AG09309 (cell line): ENCODE results near the gene PPP2R5D.

Source experiments
- DNase-seq: peaks from one replicate; pipeline ENCODE4 v3.0.0-alpha.2; 2010; ENCODE audit warnings: low read depth
- H3K4me3 ChIP-seq: 2 replicates; pipeline ENCODE4 v1.5.1; 2011; ENCODE audit warnings: mild to moderate bottlenecking, low read depth, low read length, moderate library complexity; ENCODE audit not compliant: control insufficient read depth
- CTCF ChIP-seq: IDR thresholded peaks from 2 replicates; pipeline ENCODE4 v1.5.1; 2011; ENCODE audit warnings: mild to moderate bottlenecking, low read depth, low read length, inconsistent platforms; ENCODE audit not compliant: insufficient read depth, control insufficient read depth; ENCODE audit errors: missing control alignments

Gene PPP2R5D

DNA sequence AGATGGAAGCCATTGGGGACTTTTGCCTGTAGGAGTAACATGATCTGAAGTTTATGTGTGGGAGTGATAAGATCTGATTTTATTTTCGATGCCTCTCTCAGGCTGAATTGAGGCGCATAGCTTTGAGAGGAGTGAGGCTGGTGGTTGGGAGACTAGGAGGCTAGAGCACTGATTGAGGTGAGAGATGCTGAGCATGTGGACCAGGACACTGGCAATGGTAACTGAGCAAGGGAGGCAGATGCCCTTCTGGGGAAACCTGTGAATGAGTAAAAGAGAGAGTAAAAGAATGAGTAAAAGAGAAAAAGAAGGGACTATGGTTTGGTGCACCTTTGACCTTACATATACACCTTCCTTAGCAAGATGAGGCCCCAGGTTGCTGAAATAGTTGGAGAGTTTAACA lies 40.1 kb downstream of the PPP2R5D start:
- no peak for DNase-seq
- no peak overlapping the region for H3K4me3 ChIP-seq
- TF ChIP-seq CTCF, result no peak

DNA sequence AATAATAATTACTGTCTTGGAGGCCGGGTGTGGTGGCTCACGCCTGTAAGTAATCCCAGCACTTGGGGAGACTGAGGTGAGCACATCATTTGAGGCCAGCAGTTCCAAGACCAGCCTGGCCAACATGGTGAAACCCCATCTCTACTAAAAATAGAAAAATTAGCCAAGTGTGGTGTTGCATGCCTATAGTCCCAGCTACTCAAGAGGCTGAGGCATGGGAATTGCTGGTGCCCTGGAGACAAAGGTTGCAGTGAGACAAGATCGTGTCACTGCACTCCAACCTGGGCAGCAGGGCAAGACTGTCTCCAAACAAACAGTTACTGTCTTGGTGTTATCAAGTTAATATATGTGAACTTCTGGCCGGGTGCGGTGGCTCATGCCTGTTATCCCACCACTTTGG lies 42.0 kb downstream of the PPP2R5D start:
- no peak for DNase-seq
- H3K4me3 ChIP-seq, result no peak overlapping the region
- no peak for TF ChIP-seq CTCF

- no peak for DNase-seq
- TF ChIP-seq CTCF, result no peak
- H3K4me3 ChIP-seq, result no peak overlapping the region
Observed at GRCh38 chr6:43029120-43029519, 44.8 kb downstream of the PPP2R5D start.

- no peak overlapping the region for H3K4me3 ChIP-seq
- no peak for TF ChIP-seq CTCF
- no peak for DNase-seq
Observed at GRCh38 chr6:43032326-43032725, 48.0 kb downstream of the PPP2R5D start.

- no peak for TF ChIP-seq CTCF
- no peak overlapping the region for H3K4me3 ChIP-seq
- no peak for DNase-seq
Observed at GRCh38 chr6:43033496-43034189, 49.3 kb downstream of the PPP2R5D start.

GRCh38 chr6:43034190-43034525 lies 49.8 kb downstream of the PPP2R5D start:
- TF ChIP-seq CTCF, result no peak
- no peak for DNase-seq
- H3K4me3 ChIP-seq, result no peak overlapping the region
